HS-27A (cell line): ENCODE measurements around the gene NT5DC2.

ENCODE experiments used
- DNase-seq: peaks from one replicate; pipeline ENCODE4 v3.0.0-alpha.2; 2012; ENCODE audit warnings: low read depth, missing footprints

Gene NT5DC2

GRCh38 chr3:52533623-52534280, at the start of gene NT5DC2:
NT5DC2 (minus strand) TSS chr3:52533857; CDS start chr3:52533737, 120 bp downstream.
- DNase-seq, result no peak

- DNase-seq, result no peak
Observed at GRCh38 chr3:52574056-52574965, 40.7 kb upstream of the NT5DC2 start.

- DNase-seq, result no peak
Observed at GRCh38 chr3:52572221-52572620, 38.6 kb upstream of the NT5DC2 start.

- DNase-seq, result no peak
Observed at GRCh38 chr3:52570076-52570475, 36.4 kb upstream of the NT5DC2 start.

- DNase-seq, result no peak
Observed at GRCh38 chr3:52568069-52568468, 34.4 kb upstream of the NT5DC2 start.

- no peak for DNase-seq
Observed at GRCh38 chr3:52563984-52564383, 30.3 kb upstream of the NT5DC2 start.

GRCh38 chr3:52561028-52561747, 27.5 kb upstream of the NT5DC2 start:
- no peak for DNase-seq

- no peak for DNase-seq
Observed at GRCh38 chr3:52558436-52558835, 24.8 kb upstream of the NT5DC2 start.

- DNase-seq, result no peak
Observed at GRCh38 chr3:52557011-52557960, 23.6 kb upstream of the NT5DC2 start.

- no peak for DNase-seq
Observed at GRCh38 chr3:52555056-52555455, 21.4 kb upstream of the NT5DC2 start.

- DNase-seq, result no peak
Observed at GRCh38 chr3:52554026-52554755, 20.5 kb upstream of the NT5DC2 start.

GRCh38 chr3:52552089-52552488, 18.4 kb upstream of the NT5DC2 start:
- no peak for DNase-seq

GRCh38 chr3:52551118-52551517, 17.5 kb upstream of the NT5DC2 start:
- no peak for DNase-seq

- no peak for DNase-seq
Observed at GRCh38 chr3:52547143-52547542, 13.5 kb upstream of the NT5DC2 start.

GRCh38 chr3:52546111-52546901, 12.6 kb upstream of the NT5DC2 start:
- DNase-seq, result no peak

GRCh38 chr3:52544937-52545336, 11.3 kb upstream of the NT5DC2 start:
- DNase-seq, result no peak

GRCh38 chr3:52541050-52541449, 7.4 kb upstream of the NT5DC2 start:
- no peak for DNase-seq

- no peak for DNase-seq
Observed at GRCh38 chr3:52539010-52539653, 5.5 kb upstream of the NT5DC2 start.

- no peak for DNase-seq
Observed at GRCh38 chr3:52537726-52538421, 4.2 kb upstream of the NT5DC2 start.
